ENCODE data around the gene PDE4C. TPM values are rescaled to one million over a fixed set of nuclear protein-coding genes. Genes with fewer than 3 reads are reported as not detected.

Gene PDE4C
- total and polyA plus RNA-seq, 9 of the 15 experiments (the other 6 are each of a cell fraction or from before 2014, with no cell fraction given) = 0.04 to 0.91 (median 0.20) TPM; not detected in 1

- TF ChIP-seq ZNF518B (CRISPR knock-in tag; IDR thresholded peaks at IDR 0.05) (no peak), RBBP5 (IDR thresholded peaks at IDR 0.05; ENCODE audit: borderline replicate concordance, insufficient read depth, low read length, poor library complexity, severe bottlenecking) (no peak), ZEB2 (IDR thresholded peaks at IDR 0.05) (no peak), ZNF184 (CRISPR knock-in tag; IDR thresholded peaks at IDR 0.05) (no peak), USF1 (CRISPR knock-in tag; IDR thresholded peaks at IDR 0.05) (peak; percentile 53; the same call in 1 of the 2 replicates), HMGN3 (IDR thresholded peaks at IDR 0.05; ENCODE audit: borderline replicate concordance, extremely low read depth, insufficient read length, low read depth, low read length) (no peak), ZFP30 (CRISPR knock-in tag; IDR thresholded peaks at IDR 0.05; ENCODE audit: borderline replicate concordance) (no peak), ETS2 (tag; IDR thresholded peaks at IDR 0.05; ENCODE audit: borderline replicate concordance, poor library complexity, severe bottlenecking) (no peak), RCOR1 (IDR thresholded peaks at IDR 0.05; ENCODE audit: borderline replicate concordance in 1 of 2, low read depth in 2 of 2, low read length in 2 of 2) (peak in 1 of 2 experiments; percentile 64; a peak in 1 of 4 replicates), RUNX1 (IDR thresholded peaks at IDR 0.05; ENCODE audit: low read depth) (no peak), SAFB2 (IDR thresholded peaks at IDR 0.05; ENCODE audit: borderline replicate concordance, low read depth, low read length, severe bottlenecking) (no peak), GATA2 (CRISPR knock-in tag; IDR thresholded peaks at IDR 0.05) (no peak), DIDO1 (tag; IDR thresholded peaks at IDR 0.05; ENCODE audit: low read depth) (no peak), ZNF696 (CRISPR knock-in tag; conservative IDR thresholded peaks at IDR 0.05) (no peak), LEF1 (IDR thresholded peaks at IDR 0.05) (no peak), JUNB (CRISPR knock-in tag; conservative IDR thresholded peaks at IDR 0.05) (no peak), PTTG1 (tag; IDR thresholded peaks at IDR 0.05; ENCODE audit: low read depth) (no peak), TSC22D4 (tag; IDR thresholded peaks at IDR 0.05) (no peak), SMAD1 (IDR thresholded peaks at IDR 0.05; ENCODE audit: low read depth, low read length, partially characterized antibody) (no peak), ZNF121 (CRISPR knock-in tag; conservative IDR thresholded peaks at IDR 0.05) (no peak; the same call in 1 of the 2 replicates), NR2C1 (IDR thresholded peaks at IDR 0.05) (no peak), NR2C1 (tag; IDR thresholded peaks at IDR 0.05) (0 out of 2 replicates have a peak, but pooled peaks have one; percentile 25), HMG20B (CRISPR knock-in tag; IDR thresholded peaks at IDR 0.05) (no peak)
- TF ChIP-seq, protein P1, sequence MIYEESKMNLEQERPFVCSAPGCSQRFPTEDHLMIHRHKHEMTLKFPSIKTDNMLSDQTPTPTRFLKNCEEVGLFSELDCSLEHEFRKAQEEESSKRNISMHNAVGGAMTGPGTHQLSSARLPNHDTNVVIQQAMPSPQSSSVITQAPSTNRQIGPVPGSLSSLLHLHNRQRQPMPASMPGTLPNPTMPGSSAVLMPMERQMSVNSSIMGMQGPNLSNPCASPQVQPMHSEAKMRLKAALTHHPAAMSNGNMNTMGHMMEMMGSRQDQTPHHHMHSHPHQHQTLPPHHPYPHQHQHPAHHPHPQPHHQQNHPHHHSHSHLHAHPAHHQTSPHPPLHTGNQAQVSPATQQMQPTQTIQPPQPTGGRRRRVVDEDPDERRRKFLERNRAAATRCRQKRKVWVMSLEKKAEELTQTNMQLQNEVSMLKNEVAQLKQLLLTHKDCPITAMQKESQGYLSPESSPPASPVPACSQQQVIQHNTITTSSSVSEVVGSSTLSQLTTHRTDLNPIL (CRISPR knock-in tag; IDR thresholded peaks at IDR 0.05) = no peak
These were observed 7.1 kb upstream of the PDE4C start (continued) for GRCh38 chr19:18233224-18233825.
